ENCODE measurements around the gene ROR2. TPM values are rescaled to one million over a fixed set of nuclear protein-coding genes. Genes with fewer than 3 reads are reported as not detected.

The ROR2 gene
- total and polyA plus RNA-seq, 2 donors (not counting 3 experiments of a cell fraction or from before 2014, with no cell fraction given) = not detected

- TF ChIP-seq FOS (IDR thresholded peaks at IDR 0.05; ENCODE audit: borderline replicate concordance, insufficient read depth, low read length) (no peak), JUN (IDR thresholded peaks at IDR 0.05; ENCODE audit: borderline replicate concordance, insufficient read depth, insufficient read length, low read depth) (no peak), GATA2 (IDR thresholded peaks at IDR 0.05; ENCODE audit: insufficient read depth, insufficient read length, low read depth, low read length) (no peak), MYC (IDR thresholded peaks at IDR 0.05; ENCODE audit: low read depth, low read length) (no peak), CTCF (IDR thresholded peaks at IDR 0.05; ENCODE audit: extremely low read depth in 1 of 2, insufficient read depth in 1 of 2, low read depth in 1 of 2, low read length in 2 of 2) (no peak), POLR2AphosphoS5 (IDR thresholded peaks at IDR 0.05; ENCODE audit: insufficient read depth, low read depth, low read length) (no peak), POLR2A (IDR thresholded peaks at IDR 0.05; ENCODE audit: low read depth, low read length) (no peak), EZH2 (IDR thresholded peaks at IDR 0.05; ENCODE audit: borderline replicate concordance, low read depth, low read length, severe bottlenecking) (no peak)
- TF ChIP-seq, protein P1, sequence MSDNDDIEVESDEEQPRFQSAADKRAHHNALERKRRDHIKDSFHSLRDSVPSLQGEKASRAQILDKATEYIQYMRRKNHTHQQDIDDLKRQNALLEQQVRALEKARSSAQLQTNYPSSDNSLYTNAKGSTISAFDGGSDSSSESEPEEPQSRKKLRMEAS (IDR thresholded peaks at IDR 0.05; ENCODE audit: insufficient read depth, insufficient read length) = no peak
- H3K27ac ChIP-seq (ENCODE audit: insufficient read depth, low read depth, low read length) = no peak overlapping the region
- no peaks in the 10 kb centered on the region for H4K20me1 ChIP-seq (replicated peaks; ENCODE audit: control insufficient read depth, extremely low read depth, insufficient read depth, low read length)
- ChIA-PET POLR2A (no interaction called here), CTCF (no interaction called here)
- no peaks in the 10 kb centered on the region for H3K36me3 ChIP-seq (ENCODE audit: control insufficient read depth in 2 of 2, extremely low read depth in 1 of 2, insufficient read depth in 2 of 2, low read length in 2 of 2)
- H3K9ac ChIP-seq (replicated peaks; ENCODE audit: extremely low read depth, insufficient read depth, low read length) = no peak overlapping the region
- FAIRE-seq (no peak), DNase-seq (ENCODE audit: low read depth, low spot score) (no peak)
- BruUV-seq (replicated peaks) = no TSS peak
- H3K4me3 ChIP-seq (replicated peaks in 1 of 3; ENCODE audit: insufficient read depth in 1 of 3, low read depth in 1 of 3, low read length in 3 of 3) = no peak overlapping the region
- H3K9me3 ChIP-seq (replicated peaks; ENCODE audit: control insufficient read depth, insufficient read depth, low read length) = no peaks in the 10 kb centered on the region
- intact Hi-C loops (cut with micrococcal nuclease) (no loop called here), dilution Hi-C loops (cut with MboI; ENCODE audit: extremely low pct_ligation_motif_present, low sequenced_read_pairs) (no loop called here)
- H3K79me2 ChIP-seq (ENCODE audit: control insufficient read depth, insufficient read depth, low read length) = no peaks in the 10 kb centered on the region
- H3K9me1 ChIP-seq (replicated peaks; ENCODE audit: control insufficient read depth, extremely low read depth, insufficient read depth, low read length) = no peaks in the 10 kb centered on the region
- H3K27me3 ChIP-seq (ENCODE audit: control insufficient read depth in 2 of 2, insufficient read depth in 2 of 2, low read length in 2 of 2) = no peaks in the 10 kb centered on the region
- H3K4me2 ChIP-seq (ENCODE audit: insufficient read depth, low read length) = no peak overlapping the region
- H2AFZ ChIP-seq (ENCODE audit: low read depth, low read length) = no peak overlapping the region
- H3K4me1 ChIP-seq (ENCODE audit: control insufficient read depth, extremely low read depth, insufficient read depth, low read length) = no peaks in the 10 kb centered on the region
Observed at GRCh38 chr9:91884153-91884552, 65.9 kb downstream of the ROR2 start.

Data from endothelial cell of umbilical vein (primary cell).